Superior temporal gyrus (tissue), 1 donor: ENCODE data around the gene TSPAN11.

ENCODE experiments used
- DNase-seq: peaks from one replicate; pipeline ENCODE4 v3.0.0-alpha.2; 2016; ENCODE audit errors: extremely low spot score

TSPAN11 gene

DNA sequence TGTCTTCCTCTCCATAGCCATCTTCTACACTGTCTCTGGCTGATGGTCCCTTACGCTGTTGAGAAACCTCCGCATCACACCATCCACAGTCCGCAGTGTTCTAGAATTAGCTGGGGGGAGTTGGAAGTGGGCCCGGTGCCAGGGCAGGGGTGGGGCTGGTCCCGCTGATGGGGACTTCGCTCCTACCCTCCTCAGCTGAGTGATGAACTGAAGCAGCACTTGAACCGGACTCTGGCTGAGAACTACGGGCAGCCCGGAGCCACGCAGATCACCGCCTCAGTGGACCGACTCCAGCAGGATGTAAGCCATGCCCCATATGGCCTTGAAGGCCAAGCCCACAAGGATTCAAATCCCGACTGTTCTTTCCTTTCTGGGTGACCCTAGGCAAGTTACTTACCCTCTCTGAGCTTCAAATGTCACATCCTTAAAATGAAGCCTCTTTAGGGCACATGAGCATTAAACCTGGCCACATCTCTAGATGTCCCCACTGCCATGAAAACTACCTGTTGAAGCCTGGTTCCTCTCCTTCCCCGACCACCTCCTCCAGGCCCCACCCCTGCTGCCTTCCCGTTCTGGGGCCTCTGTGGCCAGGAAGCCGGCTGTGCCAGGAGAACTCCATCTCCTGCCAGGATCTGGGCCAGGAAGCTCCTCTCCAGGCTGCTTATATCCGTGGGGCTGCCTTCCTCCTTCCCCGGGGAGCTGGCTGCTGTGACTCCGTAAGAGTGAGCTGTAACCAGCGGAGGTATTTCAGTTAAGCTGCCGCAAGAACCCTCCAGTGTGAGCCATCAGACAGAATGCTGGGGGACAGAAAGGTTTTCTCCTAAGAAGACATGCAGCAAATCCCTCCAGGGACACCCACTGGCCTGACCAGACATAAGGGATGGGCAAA, 53.1 kb downstream of the TSPAN11 start:
- DNase-seq, result no peak

- DNase-seq, result peak; percentile 52
Observed at GRCh38 chr12:30980955-30981662, 54.6 kb downstream of the TSPAN11 start.

DNA sequence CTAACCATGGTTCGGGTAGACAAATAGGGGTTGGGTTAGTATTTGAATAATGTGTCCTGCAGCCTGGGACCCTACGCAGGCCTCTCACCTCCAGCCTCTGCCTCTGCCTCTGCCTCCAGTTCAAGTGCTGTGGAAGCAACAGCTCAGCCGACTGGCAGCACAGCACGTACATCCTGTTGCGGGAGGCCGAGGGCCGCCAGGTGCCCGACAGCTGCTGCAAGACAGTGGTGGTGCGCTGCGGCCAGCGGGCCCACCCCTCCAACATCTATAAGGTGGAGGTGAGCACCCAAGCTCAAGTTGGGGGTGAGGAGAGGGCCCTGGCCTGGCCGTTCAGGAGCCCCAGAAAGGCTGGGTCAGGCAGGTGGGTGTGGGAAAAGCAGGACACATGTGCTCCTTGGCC, 55.9 kb downstream of the TSPAN11 start:
- DNase-seq, result no peak

DNA sequence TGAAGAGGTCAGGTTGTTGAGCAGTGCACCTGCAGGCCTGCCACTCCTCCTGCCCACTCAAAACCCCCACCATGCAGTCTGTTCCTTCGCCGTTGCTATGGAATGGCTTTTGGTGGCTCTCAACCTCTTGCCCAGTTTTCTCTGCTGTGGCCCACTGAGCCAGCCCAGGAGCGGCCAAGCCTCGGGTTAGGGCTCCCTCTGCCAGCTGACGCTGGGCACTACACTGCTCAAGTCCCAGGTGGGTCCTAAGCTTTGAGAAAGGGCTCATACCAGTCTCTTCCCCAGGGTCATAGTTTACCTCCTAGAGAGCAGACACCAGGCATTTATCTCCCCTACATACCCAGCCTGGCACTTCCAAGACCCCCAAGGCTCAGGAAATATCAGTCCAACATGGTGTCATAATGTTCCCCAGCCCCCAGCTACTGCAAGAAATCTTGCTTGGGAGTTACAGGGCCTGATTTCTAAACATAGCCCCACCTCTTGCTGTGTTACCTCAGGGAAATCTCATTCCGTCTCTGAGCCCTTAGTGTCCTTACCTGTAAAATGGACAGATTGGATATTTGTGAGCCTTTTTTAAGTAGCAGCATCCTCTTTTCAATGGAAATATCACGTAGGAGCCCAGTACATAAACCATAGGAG, 59.4 kb downstream of the TSPAN11 start:
- DNase-seq, result peak; percentile 85

- DNase-seq, result no peak
Observed at GRCh38 chr12:30988086-30988485, 61.5 kb downstream of the TSPAN11 start.

- DNase-seq, result no peak
Observed at GRCh38 chr12:30988646-30989286, 62.2 kb downstream of the TSPAN11 start.

DNA sequence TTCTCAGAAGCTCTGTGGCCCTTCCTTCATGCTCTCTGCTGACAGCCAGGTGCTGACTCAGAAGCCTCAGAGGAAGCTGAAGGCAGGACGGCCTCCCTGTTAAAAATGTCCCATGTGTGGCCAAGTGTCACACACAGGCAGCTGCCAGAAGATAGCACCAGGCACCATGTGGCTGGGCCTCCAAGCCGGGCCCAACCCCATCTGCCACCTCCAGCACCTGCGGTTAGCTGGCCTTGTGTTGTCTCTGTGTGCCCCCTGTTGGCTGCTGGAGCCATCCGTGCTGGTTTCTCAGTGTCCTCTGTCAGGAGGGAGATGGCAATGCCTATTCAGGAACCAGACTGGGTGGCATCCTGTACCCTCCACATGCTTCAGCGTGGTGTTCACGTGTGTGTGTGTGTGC, 63.2 kb downstream of the TSPAN11 start:
- no peak for DNase-seq

- no peak for DNase-seq
Observed at GRCh38 chr12:30990316-30990715, 63.8 kb downstream of the TSPAN11 start.

- DNase-seq, result no peak
Observed at GRCh38 chr12:30990776-30991175, 64.2 kb downstream of the TSPAN11 start.

DNA sequence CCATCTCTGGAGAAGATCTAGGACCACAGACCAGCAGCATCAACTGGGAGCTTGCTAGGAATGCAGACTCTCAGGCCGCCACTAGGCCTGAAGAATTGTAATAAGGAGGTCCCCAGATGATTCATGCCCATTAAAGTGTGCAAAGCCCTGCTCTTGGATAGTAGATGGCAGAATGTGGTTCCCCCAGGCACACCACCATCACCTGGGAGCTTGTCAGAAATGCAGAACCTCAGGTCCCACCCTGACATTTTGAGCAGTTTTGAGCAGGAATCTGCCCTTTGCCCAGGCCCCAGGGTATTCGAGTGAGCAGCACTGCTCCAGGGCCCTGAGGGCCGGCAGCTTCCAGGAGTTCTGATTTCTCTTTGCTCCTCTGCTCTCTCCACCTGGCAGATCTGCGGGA, 64.9 kb downstream of the TSPAN11 start:
- no peak for DNase-seq

DNA sequence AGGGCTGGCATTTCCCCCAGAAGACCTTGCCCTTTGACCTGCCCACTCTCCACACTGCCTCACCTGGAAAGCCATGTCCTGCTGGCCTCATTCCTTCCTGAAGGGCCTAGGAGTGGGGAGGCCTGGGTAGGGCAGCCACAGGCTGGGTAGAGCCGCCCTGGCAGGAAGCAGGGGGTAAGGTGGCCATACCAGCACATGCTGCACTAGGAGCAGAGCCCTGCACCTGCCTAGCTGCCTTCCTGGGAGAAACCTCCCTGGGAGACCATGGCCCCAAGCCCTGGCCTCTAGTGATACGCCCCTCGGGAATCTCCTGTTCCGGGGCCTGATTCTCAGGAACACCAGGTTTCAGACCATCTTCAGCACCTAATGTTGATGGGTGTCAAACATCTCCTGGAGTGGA, 65.8 kb downstream of the TSPAN11 start:
- DNase-seq, result no peak

GRCh38 chr12:30993766-30994165, 67.2 kb downstream of the TSPAN11 start:
- DNase-seq, result no peak

- DNase-seq, result no peak
Observed at GRCh38 chr12:30994274-30994673, 67.7 kb downstream of the TSPAN11 start.

DNA sequence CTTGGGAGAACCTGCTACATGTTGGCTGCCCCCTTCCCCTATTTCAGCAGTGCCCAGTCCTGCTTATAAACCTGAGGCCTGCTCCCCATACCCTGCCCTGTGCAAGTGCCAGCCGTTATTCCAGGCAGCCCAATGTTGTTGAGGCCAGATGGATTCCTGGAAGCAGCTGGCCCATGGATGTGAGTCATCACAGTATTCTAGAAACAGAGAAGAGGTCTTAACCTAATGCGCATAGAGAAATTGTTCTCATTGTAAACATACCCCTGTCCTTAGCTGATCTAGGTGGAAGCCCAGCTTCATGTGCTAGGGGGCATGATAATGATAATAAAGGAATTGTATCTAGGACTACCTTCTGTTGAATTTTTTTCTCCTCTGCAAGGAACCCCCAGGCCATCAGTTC, 69.7 kb downstream of the TSPAN11 start:
- DNase-seq, result no peak

GRCh38 chr12:30996752-30997151, 70.2 kb downstream of the TSPAN11 start:
- DNase-seq, result no peak

- DNase-seq, result no peak
Observed at GRCh38 chr12:30997685-30998440, 71.3 kb downstream of the TSPAN11 start.

- DNase-seq, result no peak
Observed at GRCh38 chr12:30999011-30999410, 72.5 kb downstream of the TSPAN11 start.

DNA sequence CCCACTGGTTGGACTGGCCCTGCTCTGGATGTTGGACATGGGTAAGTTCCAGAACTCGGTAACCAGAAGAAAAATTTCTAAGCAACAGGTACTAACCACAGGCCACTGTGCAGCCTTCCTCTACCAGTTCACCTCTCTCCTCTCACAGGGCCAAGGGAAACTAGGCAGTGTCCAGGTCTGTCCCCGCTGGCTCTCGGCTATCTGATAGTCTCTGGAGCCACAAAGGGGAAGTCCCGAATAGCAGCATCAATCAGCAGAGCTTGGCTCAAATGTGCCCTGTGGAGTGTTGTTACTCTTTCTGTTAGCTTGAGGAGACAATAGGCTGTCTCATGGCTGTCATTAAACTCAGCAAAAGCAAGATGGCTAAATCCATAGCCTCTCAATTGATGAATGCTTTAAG, 73.2 kb downstream of the TSPAN11 start:
- DNase-seq, result no peak

GRCh38 chr12:31000751-31001150, 74.2 kb downstream of the TSPAN11 start:
- DNase-seq, result no peak

DNA sequence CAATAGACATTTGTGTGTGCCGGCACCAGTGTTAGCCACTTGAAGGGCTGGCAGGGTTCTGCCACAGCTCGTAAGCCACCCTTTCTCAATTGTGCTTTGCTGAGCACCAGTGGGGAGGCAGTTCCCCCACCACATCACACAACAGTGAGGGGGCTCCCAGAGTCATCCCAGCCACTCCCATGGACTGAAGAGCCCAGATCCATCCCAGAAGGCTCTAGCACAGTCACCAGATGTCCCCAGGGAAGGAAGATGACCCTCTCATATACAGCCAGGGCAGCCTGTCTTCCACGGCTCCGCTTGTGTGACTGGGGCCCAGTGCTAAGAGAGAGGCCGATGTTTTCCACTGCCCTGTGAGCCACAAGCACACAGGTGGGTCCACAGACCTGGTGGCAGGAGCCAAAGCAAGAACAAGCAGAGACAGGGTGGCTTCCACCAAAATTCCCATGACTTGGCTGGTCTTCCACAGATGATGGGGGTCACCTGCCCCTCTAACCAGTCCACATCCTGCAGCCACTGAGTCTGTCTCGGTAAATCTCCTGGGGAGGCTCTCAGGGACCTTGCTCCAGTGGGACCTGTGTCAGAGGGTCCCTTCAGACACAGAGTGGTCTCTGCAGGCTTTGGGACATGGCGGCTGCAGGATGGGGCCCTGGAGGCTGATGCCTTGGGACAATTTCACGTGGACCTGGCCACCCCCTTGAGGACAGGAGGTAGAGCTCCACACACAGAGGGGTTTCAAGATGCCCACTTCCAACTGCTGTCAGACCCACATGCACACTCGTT, 75.2 kb downstream of the TSPAN11 start:
- no peak for DNase-seq

DNA sequence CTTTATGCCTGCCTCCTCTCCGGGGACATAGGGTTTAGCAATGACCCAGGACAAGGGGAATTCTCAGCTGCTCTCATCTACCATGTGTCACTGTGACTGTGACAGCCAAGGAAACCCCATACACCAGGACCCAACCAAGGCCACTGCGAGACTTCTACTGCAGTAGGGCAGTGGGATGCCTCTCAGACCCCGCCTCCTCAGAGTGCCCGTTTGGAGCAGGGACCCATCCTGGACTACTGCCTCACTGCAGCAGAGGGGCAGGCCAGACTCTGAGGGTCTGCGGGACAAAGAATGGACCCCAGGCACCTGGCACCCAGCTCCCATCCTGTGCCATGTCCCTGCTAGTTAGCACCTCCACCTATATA, 75.8 kb downstream of the TSPAN11 start:
- no peak for DNase-seq
